Measurements from ENCODE around the gene POMGNT2.

DNA sequence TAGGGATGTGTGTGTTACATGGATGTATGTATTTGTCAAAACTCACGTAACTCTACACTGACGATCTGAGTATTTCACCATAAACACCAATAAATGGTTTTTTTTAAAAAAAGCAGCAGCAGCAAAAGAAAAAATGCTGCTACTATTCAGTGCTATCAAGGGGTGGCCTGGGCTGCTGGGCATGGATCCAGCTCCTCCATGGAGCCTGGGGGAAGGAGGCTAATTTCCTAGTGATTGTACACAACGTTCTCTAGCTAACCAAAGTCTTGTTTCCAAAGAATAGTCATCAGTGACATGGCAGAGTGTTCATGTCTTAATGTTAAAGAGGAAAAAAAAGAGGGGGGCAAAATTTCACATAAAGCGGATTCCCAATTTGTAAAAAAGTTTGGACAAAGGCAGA, 29.0 kb downstream of the POMGNT2 start:
- TF ChIP-seq POLR2A (IDR thresholded peaks at IDR 0.05) (no peak), CTCF (IDR thresholded peaks at IDR 0.05) (no peak)

All from testis (tissue), 2 donors.